ENCODE data around the gene TESPA1. TPM values are rescaled to one million over a fixed set of nuclear protein-coding genes. Genes with fewer than 3 reads are reported as not detected.

TESPA1 gene
- total RNA-seq, 1 experiment from 2014 or later: not detected

DNA sequence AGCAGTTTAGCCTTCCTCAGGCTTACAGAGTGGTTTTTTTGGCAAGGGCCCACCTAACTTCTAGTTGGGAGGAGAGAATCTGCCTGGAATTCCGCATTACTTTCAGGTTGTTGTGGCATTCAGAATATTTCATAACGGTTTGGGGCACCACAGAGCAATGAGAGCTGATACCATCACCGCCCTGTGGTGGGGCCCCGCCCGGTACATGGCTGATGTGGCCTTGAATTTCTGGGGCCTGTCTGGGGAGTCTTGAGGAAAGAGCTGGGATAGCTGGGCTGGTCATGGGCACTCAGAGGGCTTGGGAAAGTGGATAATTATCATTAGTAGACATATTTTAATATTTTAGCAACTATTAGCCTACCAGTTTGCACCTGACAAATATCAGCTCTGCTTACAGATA is 4.2 kb downstream of the TESPA1 start:
- H3K4me1 Mint-ChIP-seq (ENCODE audit: low read depth, unreplicated experiment): no peaks in the 10 kb centered on the region
- no peak for DNase-seq
- H3K36me3 Mint-ChIP-seq (ENCODE audit: insufficient read depth, unreplicated experiment): no peaks in the 10 kb centered on the region
- CTCF ChIA-PET: interaction anchor here (0.9 kb wide), 1 partner anchor 167 kb away, joined by 3 read pairs; no protein-coding TSS in a partner anchor
- H3K27ac Mint-ChIP-seq (ENCODE audit: unreplicated experiment): no peak overlapping the region
- intact Hi-C loops (cut with micrococcal nuclease; ENCODE audit: unreplicated experiment): no loop called here
- TF ChIP-seq, protein P1, sequence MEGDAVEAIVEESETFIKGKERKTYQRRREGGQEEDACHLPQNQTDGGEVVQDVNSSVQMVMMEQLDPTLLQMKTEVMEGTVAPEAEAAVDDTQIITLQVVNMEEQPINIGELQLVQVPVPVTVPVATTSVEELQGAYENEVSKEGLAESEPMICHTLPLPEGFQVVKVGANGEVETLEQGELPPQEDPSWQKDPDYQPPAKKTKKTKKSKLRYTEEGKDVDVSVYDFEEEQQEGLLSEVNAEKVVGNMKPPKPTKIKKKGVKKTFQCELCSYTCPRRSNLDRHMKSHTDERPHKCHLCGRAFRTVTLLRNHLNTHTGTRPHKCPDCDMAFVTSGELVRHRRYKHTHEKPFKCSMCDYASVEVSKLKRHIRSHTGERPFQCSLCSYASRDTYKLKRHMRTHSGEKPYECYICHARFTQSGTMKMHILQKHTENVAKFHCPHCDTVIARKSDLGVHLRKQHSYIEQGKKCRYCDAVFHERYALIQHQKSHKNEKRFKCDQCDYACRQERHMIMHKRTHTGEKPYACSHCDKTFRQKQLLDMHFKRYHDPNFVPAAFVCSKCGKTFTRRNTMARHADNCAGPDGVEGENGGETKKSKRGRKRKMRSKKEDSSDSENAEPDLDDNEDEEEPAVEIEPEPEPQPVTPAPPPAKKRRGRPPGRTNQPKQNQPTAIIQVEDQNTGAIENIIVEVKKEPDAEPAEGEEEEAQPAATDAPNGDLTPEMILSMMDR (IDR thresholded peaks at IDR 0.05; ENCODE audit: unreplicated experiment): no peak
- no peak overlapping the region for H3K4me3 Mint-ChIP-seq (ENCODE audit: low read depth, unreplicated experiment)
- no peaks in the 10 kb centered on the region for H3K9me3 Mint-ChIP-seq (ENCODE audit: low read depth, unreplicated experiment)
- H3K27me3 Mint-ChIP-seq (ENCODE audit: unreplicated experiment): peaks cover 97% of the 10 kb centered on the region
- no TSS peak for BruUV-seq (replicated peaks)

DNA sequence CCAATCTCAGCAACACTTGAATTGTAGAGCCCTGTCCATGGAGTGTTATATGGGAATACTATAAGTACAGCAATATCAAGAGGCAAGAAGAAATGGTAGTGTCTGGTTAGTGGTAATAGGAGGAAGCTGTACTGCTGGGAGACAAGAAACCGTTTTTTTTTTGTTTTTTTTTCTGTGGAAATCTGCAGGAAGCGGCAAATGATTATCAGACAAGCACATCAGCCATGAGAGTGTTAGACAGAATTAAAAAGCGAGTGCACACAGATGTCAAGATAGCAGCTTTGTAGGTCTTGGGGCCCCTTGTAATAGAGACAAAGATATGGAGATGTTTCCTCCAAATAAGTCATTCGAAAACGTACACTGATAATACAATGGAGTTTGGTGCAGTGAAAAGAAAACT is 6.7 kb downstream of the TESPA1 start:
- TF ChIP-seq, protein P1 (IDR thresholded peaks at IDR 0.05; ENCODE audit: unreplicated experiment): no peak

DNA sequence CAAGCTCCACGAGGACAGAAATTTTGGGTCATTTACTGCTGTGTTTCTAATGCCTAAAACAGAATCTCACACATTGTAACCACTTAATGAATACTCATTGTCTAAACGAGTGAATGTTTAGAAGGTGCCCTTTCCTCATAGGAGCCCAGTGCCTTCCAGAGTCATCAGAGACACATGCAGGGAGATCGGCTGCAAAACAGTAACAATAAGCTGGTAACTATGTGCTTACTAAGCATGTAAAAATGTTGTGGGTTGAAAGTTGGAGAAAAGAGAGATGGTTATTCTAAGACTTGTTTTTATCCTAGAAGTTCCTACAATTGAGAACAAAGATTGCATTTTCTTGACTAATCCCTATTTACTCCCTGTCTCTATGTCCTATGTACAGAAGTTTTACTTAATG is 7.4 kb downstream of the TESPA1 start:
- no peak for DNase-seq
- H3K9me3 Mint-ChIP-seq (ENCODE audit: low read depth, unreplicated experiment): no peaks in the 10 kb centered on the region
- CTCF ChIA-PET: interaction anchor here (1.5 kb wide), 1 partner anchor 16 kb away, joined by 4 read pairs; no protein-coding TSS in a partner anchor
- H3K4me3 Mint-ChIP-seq (ENCODE audit: low read depth, unreplicated experiment): no peak overlapping the region
- no peak overlapping the region for H3K27ac Mint-ChIP-seq (ENCODE audit: unreplicated experiment)
- BruUV-seq (replicated peaks): no TSS peak
- H3K4me1 Mint-ChIP-seq (ENCODE audit: low read depth, unreplicated experiment): no peaks in the 10 kb centered on the region
- H3K27me3 Mint-ChIP-seq (ENCODE audit: unreplicated experiment): peaks cover 95% of the 10 kb centered on the region
- intact Hi-C loops (cut with micrococcal nuclease; ENCODE audit: unreplicated experiment): no loop called here
- TF ChIP-seq, protein P1 (IDR thresholded peaks at IDR 0.05; ENCODE audit: unreplicated experiment): no peak
- no peaks in the 10 kb centered on the region for H3K36me3 Mint-ChIP-seq (ENCODE audit: insufficient read depth, unreplicated experiment)

More for the DNA sequence above, 6.7 kb downstream of the TESPA1 start:
- Mint-ChIP-seq H3K4me1 (ENCODE audit: low read depth, unreplicated experiment) (no peaks in the 10 kb centered on the region), H3K9me3 (ENCODE audit: low read depth, unreplicated experiment) (no peaks in the 10 kb centered on the region), H3K27me3 (ENCODE audit: unreplicated experiment) (peaks cover 97% of the 10 kb centered on the region), H3K36me3 (ENCODE audit: insufficient read depth, unreplicated experiment) (no peaks in the 10 kb centered on the region), H3K4me3 (ENCODE audit: low read depth, unreplicated experiment) (no peak overlapping the region), H3K27ac (ENCODE audit: unreplicated experiment) (no peak overlapping the region)
- DNase-seq: no peak
- CTCF ChIA-PET: interaction anchor here (1.5 kb wide), 1 partner anchor 15 kb away, joined by 4 read pairs; no protein-coding TSS in a partner anchor
- intact Hi-C loops (cut with micrococcal nuclease; ENCODE audit: unreplicated experiment): no loop called here
- no TSS peak for BruUV-seq (replicated peaks)

DNA sequence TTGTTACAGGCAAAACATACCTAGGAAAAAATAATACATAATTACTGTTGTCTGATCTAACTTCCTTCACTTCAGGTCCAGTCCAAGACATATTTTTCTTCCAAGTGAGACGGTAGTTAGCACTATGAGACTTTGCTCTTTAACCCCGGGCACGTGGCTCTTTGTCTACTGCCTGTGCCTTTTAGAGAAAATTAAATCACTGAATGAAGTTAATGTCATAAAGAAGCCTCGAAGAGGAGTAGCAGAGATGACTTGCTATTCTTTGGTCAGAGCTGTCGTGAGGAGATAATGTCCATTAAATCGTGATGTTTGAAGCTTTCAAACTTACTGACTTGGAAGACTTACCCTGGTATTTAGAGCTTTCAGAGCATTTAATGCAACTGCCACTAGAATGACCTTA is 8.7 kb downstream of the TESPA1 start:
- TF ChIP-seq, protein P1 (IDR thresholded peaks at IDR 0.05; ENCODE audit: unreplicated experiment): no peak
- no peak overlapping the region for H3K4me3 Mint-ChIP-seq (ENCODE audit: low read depth, unreplicated experiment)
- CTCF ChIA-PET: no interaction called here
- no peak overlapping the region for H3K27ac Mint-ChIP-seq (ENCODE audit: unreplicated experiment)
- BruUV-seq (replicated peaks): no TSS peak
- H3K36me3 Mint-ChIP-seq (ENCODE audit: insufficient read depth, unreplicated experiment): no peaks in the 10 kb centered on the region
- H3K27me3 Mint-ChIP-seq (ENCODE audit: unreplicated experiment): peaks cover 92% of the 10 kb centered on the region
- intact Hi-C loops (cut with micrococcal nuclease; ENCODE audit: unreplicated experiment): no loop called here
- no peaks in the 10 kb centered on the region for H3K9me3 Mint-ChIP-seq (ENCODE audit: low read depth, unreplicated experiment)
- no peaks in the 10 kb centered on the region for H3K4me1 Mint-ChIP-seq (ENCODE audit: low read depth, unreplicated experiment)
- no peak for DNase-seq
